ENCODE results near the gene FGF22.
"Not testable (repeated sequence)": the region's sequence is repeated elsewhere in the genome, so short reads cannot be mapped to it uniquely, and the experiment has no call there.

Gene FGF22

DNA sequence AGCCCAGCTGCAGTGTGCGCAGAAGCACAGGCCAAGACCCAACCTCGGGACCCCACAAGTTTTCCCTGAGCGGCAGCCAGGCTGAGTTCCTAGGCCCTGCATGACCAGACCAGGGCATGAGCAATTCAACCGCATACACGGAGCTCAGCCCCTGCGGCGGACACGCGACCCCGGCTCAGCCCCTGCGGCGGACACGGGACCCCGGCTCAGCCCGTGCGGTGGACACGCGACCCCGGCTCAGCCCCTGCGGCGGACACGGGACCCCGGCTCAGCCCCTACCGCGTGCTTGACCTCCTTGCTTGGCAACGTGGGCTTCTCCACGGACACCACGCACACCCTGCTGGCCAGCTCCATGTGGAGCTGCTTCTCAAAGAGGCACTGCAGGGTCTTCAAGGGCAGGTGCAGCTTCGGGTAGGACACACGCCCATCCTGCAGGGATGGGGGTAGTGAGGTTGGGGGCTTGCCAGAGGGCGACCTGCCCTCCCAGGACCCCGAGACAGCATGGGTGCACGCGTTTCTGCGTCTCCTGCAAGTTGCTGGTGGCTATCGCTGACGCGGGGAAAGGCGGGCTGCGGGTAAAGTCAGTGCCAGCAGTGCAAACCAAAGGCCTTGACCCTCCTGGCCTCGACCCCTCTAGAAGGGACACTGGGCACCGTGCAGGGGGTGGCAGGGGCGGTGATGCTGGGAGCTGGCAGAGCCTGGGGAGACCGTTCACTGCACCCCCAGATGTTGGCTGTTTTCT is 16.3 kb upstream of the FGF22 start:
- DNase-seq (ENCODE audit: low spot score): no peak
- in situ Hi-C loops (cut with MboI; ENCODE audit: low sequenced_read_pairs, unreplicated experiment): no loop called here

DNA sequence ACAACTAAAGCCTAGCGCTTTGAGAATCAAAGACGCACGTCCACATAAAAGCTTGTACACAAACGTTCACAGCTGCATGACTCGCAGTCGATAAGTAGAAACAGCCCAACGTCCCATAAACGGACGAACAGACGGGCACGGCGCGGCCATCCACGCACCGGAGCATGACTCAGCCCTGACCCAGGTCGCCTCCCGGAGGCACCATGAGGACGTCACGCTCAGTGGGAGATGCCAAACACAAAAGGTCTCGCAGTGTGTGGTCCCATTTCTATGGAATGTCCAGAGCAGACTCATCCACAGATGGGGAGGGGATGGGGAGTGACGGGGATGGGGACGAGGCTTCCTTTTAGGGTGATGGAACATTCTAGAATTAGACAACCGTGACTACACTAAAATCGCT is 15.7 kb upstream of the FGF22 start:
- no peak for TF ChIP-seq CTCF (IDR thresholded peaks at IDR 0.05; ENCODE audit: borderline replicate concordance, control extremely low read depth, extremely low read depth, insufficient read depth, missing control alignments)
- DNase-seq (ENCODE audit: low spot score): no peak
- in situ Hi-C loops (cut with MboI; ENCODE audit: low sequenced_read_pairs, unreplicated experiment): no loop called here

More for the DNA sequence above, 16.3 kb upstream of the FGF22 start:
- no peak for TF ChIP-seq CTCF (IDR thresholded peaks at IDR 0.05; ENCODE audit: borderline replicate concordance, control extremely low read depth, extremely low read depth, insufficient read depth, missing control alignments)

GRCh38 chr19:624433-625109 is 15.1 kb upstream of the FGF22 start:
- in situ Hi-C loops (cut with MboI; ENCODE audit: low sequenced_read_pairs, unreplicated experiment): no loop called here
- TF ChIP-seq CTCF (IDR thresholded peaks at IDR 0.05; ENCODE audit: borderline replicate concordance, control extremely low read depth, extremely low read depth, insufficient read depth, missing control alignments): no peak

DNA sequence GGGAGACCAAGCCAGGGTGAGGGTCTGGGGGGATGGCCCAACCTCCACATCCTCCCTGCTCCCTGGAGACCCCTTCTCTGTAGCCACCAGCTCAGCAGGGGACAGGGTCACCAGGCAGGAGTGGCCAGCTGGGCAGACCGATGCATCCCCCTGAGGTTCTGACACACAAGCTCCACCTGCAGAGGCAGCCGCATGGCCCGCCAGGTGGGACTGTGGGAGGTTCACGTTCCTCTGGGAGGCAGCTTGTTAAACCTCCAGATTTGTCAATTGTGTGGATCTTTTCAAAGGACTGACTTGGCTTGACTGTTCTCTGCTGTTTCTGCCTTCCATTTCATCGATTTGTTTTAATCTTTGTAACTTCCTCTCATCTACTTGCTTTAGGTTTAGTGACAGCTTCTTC is 14.4 kb upstream of the FGF22 start:
- no peak for DNase-seq (ENCODE audit: low spot score)
- no peak for TF ChIP-seq CTCF (IDR thresholded peaks at IDR 0.05; ENCODE audit: borderline replicate concordance, control extremely low read depth, extremely low read depth, insufficient read depth, missing control alignments)
- in situ Hi-C loops (cut with MboI; ENCODE audit: low sequenced_read_pairs, unreplicated experiment): no loop called here

More at GRCh38 chr19:624433-625109, 15.1 kb upstream of the FGF22 start:
- DNase-seq (ENCODE audit: low spot score): no peak

DNA sequence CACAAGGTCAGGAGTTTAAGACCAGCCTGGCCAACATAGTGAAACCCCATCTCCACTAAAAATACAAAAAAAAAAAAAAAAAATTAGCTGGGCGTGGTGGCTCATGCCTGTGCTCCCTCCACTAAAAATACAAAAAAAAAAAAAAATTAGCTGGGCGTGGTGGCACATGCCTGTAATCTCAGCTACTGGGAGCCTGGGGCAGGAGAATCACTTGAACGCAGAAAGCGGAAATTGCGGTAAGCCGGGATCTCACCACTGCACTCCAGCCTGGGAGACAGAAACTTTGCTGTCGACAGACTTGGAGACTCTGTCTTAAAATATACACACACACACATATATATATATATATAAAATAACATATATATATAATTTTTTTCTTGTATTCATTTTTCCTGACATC is 13.1 kb upstream of the FGF22 start:
- in situ Hi-C loops (cut with MboI; ENCODE audit: low sequenced_read_pairs, unreplicated experiment); DNase-seq (ENCODE audit: low spot score): not testable (repeated sequence)

DNA sequence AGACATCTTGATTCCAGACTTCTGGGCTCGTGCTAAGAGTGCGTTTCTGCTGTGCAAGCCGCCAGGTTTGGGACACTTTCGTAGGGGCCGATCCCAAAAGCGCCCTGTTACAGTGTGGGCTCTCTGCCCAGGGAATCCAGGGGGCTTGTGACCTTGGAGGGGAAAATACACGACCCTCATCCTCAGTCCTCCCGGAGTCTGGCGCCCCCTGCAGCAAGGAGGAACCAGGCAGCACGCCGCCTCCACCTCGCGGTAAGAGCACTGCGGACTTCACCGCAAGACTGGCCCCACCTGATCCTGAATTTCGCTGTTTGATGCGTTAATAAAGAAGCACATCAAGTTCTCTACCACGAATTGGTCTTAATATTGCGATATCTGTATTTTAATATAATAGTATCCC is 11.5 kb upstream of the FGF22 start:
- in situ Hi-C loops (cut with MboI; ENCODE audit: low sequenced_read_pairs, unreplicated experiment): no loop called here
- DNase-seq (ENCODE audit: low spot score): no peak
- TF ChIP-seq CTCF (IDR thresholded peaks at IDR 0.05; ENCODE audit: borderline replicate concordance, control extremely low read depth, extremely low read depth, insufficient read depth, missing control alignments): no peak

DNA sequence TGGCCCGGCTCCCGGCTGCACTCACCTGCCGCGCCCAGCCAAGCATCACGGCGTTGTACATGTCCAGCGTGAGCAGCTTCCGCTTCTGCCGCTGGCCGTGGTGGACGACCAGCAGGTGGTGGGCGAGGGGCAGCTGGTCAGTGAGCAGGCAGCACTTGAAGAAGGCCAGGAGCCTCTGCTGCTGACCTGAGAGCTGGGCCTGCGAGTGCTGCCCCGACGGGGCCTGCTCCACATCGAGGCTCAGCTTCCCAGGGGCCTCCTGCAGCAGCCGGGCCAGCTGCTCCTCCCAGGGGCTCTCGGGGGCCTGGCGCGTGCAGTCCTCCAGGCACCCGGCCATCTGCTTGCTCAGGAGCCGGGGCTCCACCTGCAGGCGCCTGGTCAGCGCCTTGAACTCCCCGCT is 10.2 kb upstream of the FGF22 start:
- in situ Hi-C loops (cut with MboI; ENCODE audit: low sequenced_read_pairs, unreplicated experiment); DNase-seq (ENCODE audit: low spot score): not testable (repeated sequence)
